HCT116 (cell line): ENCODE data around the gene BMP7.

ENCODE experiments used
- CTCF ChIP-seq, 3 experiments: fragments of 200-600 bp in 1 of 3; sonication (generic) in 1 of 3; IDR thresholded peaks in 2 of 3; conservative IDR thresholded peaks in 1 of 3; 2 replicates each; pipeline ENCODE4 v1.5.1; 2012 to 2017; ENCODE audit warnings: low read depth in 2 of 3, low read length in 2 of 3, antibody characterized with exemption in 1 of 3, borderline replicate concordance in 1 of 3, control low read depth in 1 of 3, mild to moderate bottlenecking in 1 of 3, mixed read lengths in 1 of 3, mixed run types in 1 of 3, moderate library complexity in 1 of 3; ENCODE audit not compliant: insufficient read depth in 1 of 3
- EZH2phosphoT487 ChIP-seq: fragments of 200-600 bp; IDR thresholded peaks from 2 replicates; pipeline ENCODE4 v1.6.1; 2018; ENCODE audit warnings: antibody characterized with exemption, borderline replicate concordance

GRCh38 chr20:57220337-57221145, 45.9 kb downstream of the BMP7 start:
- TF ChIP-seq CTCF (IDR thresholded peaks at IDR 0.05 in 2 of 3, conservative IDR thresholded peaks at IDR 0.05 in 1 of 3; ENCODE audit: borderline replicate concordance in 1 of 3, insufficient read depth in 1 of 3, low read depth in 2 of 3, low read length in 2 of 3) (no peak), EZH2phosphoT487 (no peak)
